ENCODE measurements around the gene SBSN. TPM values are rescaled to one million over a fixed set of nuclear protein-coding genes. Genes with fewer than 3 reads are reported as not detected.

Gene SBSN
- total and polyA plus RNA-seq, 9 donors: not detected

- Histone ChIP-seq H3K27ac (no peak overlapping the region), H3K4me1 (ENCODE audit: insufficient read depth) (no peaks in the 10 kb centered on the region), H3K4me3 (no peak overlapping the region), H3K36me3 (no peaks in the 10 kb centered on the region), H3K9me3 (no peaks in the 10 kb centered on the region), H3K27me3 (no peaks in the 10 kb centered on the region)
- TF ChIP-seq EP300 (IDR thresholded peaks at IDR 0.05) (no peak), CTCF (IDR thresholded peaks at IDR 0.05) (no peak), POLR2A (IDR thresholded peaks at IDR 0.05) (no peak)
- intact Hi-C loops (cut with DNase I): no loop called here
- WGBS, 3 donors: 77 to 84% (median 81%) methylated on average over 9 of the region's 9 CpGs
- DNase-seq: no peak
These were observed 28.0 kb upstream of the SBSN start for GRCh38 chr19:35556025-35556590.

GRCh38 chr19:35555301-35556005 is 27.3 kb upstream of the SBSN start:
- no peak for DNase-seq
- intact Hi-C loops (cut with DNase I): no loop called here
- no peak for TF ChIP-seq EP300 (IDR thresholded peaks at IDR 0.05)
- TF ChIP-seq CTCF (IDR thresholded peaks at IDR 0.05): no peak
- no peak for TF ChIP-seq POLR2A (IDR thresholded peaks at IDR 0.05)

GRCh38 chr19:35554076-35554475 is 26.0 kb upstream of the SBSN start:
- H3K4me1 ChIP-seq (ENCODE audit: insufficient read depth): no peaks in the 10 kb centered on the region
- TF ChIP-seq EP300 (IDR thresholded peaks at IDR 0.05) (no peak), CTCF (IDR thresholded peaks at IDR 0.05) (no peak), POLR2A (IDR thresholded peaks at IDR 0.05) (no peak)
- H3K4me3 ChIP-seq: no peak overlapping the region
- no peaks in the 10 kb centered on the region for H3K9me3 ChIP-seq
- DNase-seq: no peak
- H3K27ac ChIP-seq: no peak overlapping the region
- no peaks in the 10 kb centered on the region for H3K36me3 ChIP-seq
- H3K27me3 ChIP-seq: no peaks in the 10 kb centered on the region
- intact Hi-C loops (cut with DNase I): no loop called here
- 65 to 70% (median 68%) methylated on average over 5 of the region's 5 CpGs for WGBS, 3 donors

More at GRCh38 chr19:35555301-35556005, 27.3 kb upstream of the SBSN start:
- Histone ChIP-seq H3K36me3 (no peaks in the 10 kb centered on the region), H3K27ac (no peak overlapping the region), H3K4me3 (no peak overlapping the region), H3K4me1 (ENCODE audit: insufficient read depth) (no peaks in the 10 kb centered on the region), H3K27me3 (no peaks in the 10 kb centered on the region), H3K9me3 (no peaks in the 10 kb centered on the region)
- 71 to 72% (median 71%) methylated on average over 27 to 30 of the region's 30 CpGs for WGBS, 3 donors

GRCh38 chr19:35553385-35554000 is 25.4 kb upstream of the SBSN start:
- H3K9me3 ChIP-seq: no peaks in the 10 kb centered on the region
- TF ChIP-seq CTCF (IDR thresholded peaks at IDR 0.05) (no peak), POLR2A (IDR thresholded peaks at IDR 0.05) (no peak), EP300 (IDR thresholded peaks at IDR 0.05) (no peak)
- WGBS, 3 donors: 59 to 69% (median 68%) methylated on average over 14 of the region's 14 CpGs
- DNase-seq: no peak
- H3K36me3 ChIP-seq: no peaks in the 10 kb centered on the region
- intact Hi-C loops (cut with DNase I): no loop called here
- no peaks in the 10 kb centered on the region for H3K4me1 ChIP-seq (ENCODE audit: insufficient read depth)
- H3K27me3 ChIP-seq: no peaks in the 10 kb centered on the region
- no peak overlapping the region for H3K27ac ChIP-seq
- no peak overlapping the region for H3K4me3 ChIP-seq

All from ovary (tissue), 9 donors.